GM18909 (cell line): ENCODE measurements around the gene ACY1.
A peak's percentile ranks its signal among the peaks of the same experiment; 100 is the strongest.

Experiments
- ATAC-seq: cut with Tn5 transposase; IDR thresholded peaks from one replicate; pipeline ENCODE4 v1.9.1; 2021; ENCODE audit warnings: mild to moderate bottlenecking; ENCODE audit not compliant: unreplicated experiment, poor library complexity

The ACY1 gene

DNA sequence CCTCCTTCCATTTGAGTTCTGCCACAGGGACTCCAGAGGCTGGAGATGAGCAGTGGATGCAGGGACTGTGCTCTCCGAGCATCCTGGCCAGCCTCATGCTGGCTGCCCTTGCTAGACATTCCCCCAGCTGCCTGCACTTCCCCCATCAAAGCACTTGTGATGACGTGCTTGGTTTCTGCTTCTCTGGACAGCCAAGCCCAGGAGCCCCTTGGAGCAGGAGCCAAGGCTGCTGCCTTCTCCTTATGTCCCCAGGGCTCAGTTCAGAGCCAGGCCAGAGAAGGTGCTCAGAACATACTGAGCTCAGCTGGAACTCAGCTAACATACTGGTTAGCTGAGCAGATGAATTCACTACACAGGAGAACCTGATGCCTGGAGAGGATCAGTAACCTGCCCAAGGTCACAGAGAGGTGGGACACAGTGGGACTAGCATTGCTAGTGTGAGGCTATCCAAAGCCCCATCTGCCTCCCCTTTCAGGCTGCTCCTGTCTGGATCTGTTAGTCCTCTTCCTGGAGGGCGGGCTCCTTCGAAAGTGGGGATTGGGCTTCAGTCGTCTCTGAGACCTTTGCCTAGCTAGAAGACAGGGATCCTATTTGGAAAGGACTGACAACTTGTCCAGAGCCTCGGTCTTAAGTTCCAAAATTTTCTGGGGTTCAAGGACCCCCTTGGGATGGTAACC, 20.3 kb upstream of the ACY1 start:
- ATAC-seq, result no peak

DNA sequence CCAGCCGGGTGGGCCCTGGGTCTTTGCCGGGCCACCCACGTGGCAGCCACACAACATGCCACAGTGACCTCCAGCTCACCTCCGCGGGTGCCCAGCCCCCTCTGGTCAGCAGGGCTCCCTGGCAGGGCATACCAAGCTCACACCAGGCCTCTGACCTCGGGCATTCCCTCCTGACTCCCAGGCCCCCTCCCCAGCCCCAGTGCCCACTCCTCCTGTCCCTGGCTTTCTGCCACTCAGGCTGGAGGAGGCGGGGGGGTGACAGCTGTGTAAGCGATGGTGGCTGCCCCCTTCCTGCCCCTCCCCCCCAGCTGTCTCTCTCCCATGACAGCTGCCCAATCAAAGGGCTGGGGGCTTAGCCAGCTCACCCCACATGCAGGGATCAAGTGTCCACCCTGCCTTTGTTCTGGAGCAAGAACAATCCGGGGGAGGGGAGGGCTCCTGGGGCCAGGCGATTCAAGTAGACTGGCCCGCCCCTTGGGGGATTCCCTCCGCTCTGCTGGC, 19.3 kb upstream of the ACY1 start:
- no peak for ATAC-seq

DNA sequence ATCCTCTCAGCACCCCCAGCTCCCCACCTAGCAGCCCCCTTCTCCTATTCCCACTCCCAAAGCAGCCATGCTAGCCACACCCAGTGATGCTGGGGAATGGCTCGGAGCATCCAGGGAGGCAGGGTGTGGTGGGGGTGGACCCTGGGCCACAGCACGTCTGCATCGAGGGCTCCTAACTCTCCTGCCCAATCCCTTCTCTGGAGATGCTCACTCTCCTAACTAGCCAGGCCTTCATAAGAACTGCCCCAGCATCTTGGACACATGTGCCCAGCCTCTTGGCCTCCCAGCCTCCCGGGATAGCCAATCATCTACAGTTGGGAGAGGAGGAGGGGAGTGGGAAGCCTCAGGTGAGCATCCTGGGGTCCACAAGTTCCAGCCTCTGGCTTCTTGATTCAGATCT, 18.8 kb upstream of the ACY1 start:
- ATAC-seq, result no peak

DNA sequence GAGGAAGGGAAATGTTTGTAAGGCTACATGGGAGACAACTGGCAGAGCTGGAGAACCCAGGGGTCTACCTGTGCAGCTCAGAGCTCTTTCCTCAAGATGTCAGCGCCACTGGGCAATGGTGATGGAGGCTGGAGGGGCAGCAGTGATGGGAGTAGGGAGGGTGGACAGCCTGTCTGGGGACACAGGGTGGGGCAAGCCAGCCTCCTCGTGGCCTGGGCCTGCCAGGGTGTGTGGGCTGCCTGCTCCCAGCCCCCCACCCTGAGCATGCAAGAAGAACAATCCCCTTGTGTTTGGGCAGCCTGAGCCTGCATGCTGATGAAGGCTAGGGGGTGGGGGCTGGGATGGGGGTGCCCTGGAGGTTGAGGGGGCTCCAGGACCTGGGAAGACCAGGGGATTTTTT, 17.3 kb upstream of the ACY1 start:
- ATAC-seq, result no peak

DNA sequence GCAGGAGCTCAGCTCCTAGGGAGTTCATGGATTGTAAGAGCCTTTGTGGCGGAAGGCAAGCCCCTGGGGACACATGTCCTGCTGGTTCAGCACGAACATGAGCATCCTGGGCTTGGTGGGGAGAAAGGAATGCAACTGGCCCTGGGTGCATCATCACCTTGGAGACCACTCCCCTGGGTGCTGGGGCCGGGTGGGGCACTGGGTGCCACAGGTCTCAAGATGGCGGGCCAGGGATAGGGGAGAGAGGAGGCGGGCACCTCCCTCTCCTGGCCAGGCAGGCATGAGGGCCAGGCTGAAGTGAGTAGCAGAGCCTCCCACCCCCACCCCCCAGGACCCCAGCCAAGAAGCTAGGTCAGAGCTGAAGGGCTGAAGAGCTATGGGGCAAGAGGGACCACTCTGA, 16.8 kb upstream of the ACY1 start:
- ATAC-seq, result no peak

DNA sequence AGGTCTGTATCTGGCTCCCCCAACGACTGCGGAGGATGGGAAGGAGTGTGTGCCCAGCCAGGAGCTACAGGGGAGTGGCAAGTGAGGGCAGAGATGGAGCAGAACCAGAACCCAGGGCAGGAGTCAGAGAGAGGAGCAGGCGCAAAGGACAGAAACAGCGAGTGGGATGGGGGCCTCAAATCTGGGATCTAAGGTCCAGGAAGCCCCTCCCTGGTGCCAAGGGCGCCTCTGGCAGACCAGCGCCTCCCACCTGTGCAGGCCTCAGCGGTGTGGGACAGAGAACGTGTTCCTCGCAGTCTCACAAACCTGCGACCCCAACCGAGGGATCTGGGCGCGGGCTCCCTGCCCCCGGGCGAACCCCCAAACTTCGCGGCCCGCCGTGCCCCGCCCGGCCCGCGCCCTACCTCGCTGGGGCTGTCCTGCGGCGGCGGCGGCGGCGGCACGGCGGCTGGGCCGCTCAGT, 16.4 kb upstream of the ACY1 start:
- peak; percentile 34 for ATAC-seq

DNA sequence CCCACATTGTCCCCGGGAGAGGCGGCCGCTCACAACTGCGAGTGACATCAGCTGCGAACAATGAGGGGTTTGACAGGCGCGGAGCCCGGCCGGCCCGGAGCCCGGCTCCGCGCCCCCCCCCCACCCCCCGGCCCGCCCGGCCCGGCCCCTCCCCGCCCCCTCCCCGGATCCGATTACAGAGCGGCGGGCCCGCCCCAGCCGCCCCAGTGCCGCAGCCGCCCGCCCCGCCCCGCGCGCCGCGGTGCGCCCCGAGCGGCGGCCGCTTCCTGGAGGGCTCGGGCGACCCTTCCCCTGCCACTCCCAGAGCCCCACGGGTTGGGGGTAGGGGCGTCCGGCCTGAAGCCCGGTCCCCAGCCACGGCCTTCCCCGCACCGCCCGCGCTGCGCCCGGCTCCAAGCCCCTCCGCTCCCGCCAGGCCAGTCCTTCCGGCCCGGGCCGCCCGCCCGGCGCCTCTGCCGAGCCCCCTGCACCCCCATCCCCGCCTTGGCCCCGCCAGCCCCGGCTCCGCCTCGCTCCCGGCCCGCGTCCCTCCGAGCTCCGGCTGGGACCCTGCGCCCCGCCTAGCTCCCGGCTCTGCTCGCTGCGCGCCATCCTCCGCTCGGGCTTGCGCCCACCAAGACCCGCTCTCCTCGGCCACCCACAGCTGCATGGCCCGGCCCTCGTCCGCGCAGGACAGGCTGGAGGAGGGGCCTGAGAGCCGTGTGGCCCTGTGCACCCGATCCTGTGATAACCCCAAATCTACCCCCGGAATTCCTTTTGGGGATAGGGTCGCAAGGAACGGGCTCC, 15.8 kb upstream of the ACY1 start, which contains the start of gene PCBP4:
PCBP4 (minus strand) TSS at position 71 of the 786 bp plus-strand sequence. CDS start 6,214 bp downstream, outside the sequence.
- peak; percentile 46 for ATAC-seq

DNA sequence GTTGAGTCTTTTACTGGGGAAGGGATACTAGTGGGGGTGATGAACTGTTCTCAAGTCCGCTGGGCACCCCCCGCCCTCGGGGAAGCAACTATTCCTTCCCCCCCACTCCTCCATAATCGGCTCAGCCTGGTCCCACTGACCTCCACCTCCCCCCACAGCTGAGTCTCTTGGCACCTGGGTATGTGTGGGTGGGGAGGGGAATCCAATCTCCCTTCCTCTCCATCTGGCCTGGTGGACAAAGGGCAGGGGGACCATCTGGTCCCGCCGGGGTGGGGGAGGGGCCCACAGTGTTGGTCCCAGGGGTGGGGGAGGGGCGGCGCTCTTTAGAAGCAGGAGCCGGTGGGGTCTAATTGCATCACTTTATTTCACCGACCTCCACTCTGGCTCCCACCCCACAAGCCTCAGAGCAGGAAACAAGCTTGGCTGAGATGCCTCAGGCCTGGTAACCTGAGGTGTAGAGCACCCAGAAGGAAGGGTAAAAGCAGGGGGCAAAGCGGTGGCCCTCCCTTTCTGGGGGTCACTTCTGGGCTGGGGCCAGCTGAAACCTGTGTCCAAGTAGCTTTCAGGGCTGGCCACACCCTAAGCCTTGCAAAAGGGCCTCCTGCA, 15.1 kb upstream of the ACY1 start:
- no peak for ATAC-seq

DNA sequence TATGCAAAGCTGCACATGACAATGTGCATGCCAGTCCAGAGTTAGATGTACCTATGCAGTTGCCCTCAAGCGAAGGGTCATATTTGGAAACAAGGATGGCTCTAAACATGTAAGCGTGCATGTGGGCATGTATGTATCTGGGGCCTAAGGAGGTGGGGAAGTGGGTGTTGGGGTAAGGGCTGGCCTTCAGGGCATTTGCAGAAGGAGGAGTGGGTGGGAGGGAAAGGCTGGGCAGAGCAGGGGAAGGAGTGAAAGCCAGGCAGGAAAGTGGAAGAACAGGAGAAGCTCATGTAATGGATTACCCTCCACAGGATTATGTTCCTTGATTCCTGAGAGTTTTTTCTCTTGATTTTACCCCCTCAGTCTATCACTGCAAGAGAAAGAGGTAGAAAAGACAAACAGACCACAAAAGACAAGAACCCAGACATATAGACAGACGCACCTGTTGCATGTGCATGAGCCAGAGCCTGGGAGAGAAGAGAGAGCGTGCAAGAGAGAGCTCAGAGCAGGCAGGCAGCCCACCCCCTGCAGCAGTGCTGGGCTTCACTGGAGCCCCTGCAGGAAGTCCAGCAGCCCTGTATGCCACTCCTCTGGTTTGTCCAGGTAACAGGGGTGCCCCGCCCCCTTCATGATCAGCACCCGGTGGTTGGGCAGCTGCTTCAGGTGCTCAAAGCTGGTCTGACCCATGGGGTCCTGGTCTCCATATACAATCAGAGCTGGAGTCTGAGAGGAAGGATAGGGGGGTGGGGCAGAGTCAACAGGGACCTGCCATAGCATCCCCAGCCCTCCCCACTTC, 14.3 kb upstream of the ACY1 start:
- no peak for ATAC-seq

DNA sequence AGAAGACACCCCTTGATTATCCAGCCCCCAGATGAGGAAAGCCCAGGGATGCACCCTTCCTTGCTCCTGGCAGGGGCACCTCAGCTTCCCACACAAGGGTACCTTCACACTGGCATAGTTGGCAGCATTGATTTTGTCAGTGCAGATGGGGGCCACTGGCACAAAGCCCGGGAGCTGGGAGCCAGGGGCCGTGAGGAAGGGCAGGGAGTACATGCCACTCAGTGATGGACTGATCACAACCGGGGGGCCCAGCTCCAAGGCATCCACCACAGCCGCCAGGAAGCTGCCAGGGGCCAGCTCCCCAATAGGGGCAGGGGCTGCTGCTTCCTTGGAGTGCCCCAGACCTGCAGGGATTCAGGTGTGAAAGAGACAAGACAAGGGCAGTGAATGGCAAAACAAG, 13.5 kb upstream of the ACY1 start:
- ATAC-seq, result no peak

DNA sequence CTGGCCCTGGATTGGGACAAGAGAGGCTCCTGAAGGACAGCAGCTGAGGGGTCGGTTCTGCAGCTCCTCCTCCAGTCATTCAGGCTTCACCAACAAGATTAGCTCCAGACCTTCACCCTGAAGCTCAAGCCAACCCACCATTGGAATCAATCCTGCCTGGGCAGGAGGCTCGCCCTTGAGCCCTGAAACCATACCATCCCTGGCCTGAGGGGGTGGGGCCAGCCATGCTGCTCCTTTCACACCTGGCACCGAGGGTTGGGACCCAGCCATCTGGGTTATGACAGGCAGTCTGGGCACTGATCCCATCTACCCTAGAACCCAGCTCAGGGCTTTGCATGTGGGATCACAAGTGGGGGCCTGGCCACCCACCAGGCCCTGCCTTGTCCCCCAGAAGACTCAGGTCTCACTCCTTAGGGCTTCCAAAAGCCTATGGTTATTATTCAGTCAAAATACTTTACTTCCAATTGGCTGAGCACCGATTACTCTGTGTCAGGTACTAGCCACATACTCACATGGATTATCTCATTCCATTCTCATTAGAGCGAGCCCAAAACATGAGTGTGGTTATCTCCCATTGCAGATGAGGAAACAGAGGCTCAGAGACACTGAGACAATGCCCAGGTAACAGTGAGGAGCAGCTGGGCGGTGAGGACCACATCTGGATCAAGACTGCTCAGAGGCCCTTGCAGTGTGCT, 12.6 kb upstream of the ACY1 start:
- ATAC-seq, result no peak

DNA sequence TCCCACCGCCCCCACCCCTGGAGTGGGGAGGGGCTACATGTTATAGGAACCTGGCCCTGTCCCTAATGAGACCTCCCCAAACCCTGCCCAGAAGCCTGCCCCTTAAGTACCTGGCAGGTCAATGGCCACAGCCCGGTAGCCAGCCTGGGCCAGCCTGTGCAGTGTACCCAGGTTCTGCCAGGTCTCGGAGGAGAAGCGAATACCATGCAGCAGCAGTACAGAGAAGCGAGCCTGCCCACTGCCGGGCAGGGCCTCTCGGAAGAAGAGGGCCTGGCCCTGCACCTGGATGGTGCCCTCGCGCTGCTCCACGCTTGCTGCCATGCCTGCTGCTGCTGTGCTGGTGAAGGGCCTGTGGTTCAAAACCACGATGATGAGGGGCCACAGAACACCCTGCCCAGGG, 12.0 kb upstream of the ACY1 start:
- ATAC-seq, result no peak

DNA sequence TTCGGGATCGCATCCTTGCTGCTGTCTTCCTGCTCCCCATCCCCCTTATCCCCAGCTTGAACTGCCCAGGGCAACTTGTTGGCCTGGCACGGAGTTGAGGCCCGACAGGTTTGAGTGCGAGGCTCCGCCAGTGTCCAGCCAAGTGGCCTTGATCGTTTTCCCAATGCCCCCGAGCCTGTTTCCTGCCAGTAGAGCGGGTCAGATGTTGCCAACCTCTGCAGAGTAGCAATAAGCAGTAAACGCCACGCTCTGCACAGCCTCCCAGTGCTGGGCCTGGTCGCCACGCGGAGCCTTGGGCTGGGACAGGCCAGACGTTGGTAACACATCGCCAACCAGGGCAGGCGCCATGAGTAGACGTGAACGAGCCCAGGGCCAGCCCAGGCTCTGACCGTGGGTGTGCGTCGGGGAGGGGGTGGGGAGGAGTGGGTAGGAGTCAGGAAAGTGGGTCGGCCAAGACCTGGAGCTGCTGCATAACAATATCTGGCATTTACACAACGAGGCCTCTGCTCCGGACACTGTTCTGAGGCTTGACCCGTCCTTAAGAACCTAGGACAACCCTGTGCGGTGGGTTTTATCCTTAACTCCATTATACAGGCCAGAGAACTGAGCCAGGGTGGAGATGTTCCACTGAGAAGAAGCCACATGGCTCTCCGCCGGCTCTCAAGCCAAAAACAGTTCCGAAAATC, 8.9 kb upstream of the ACY1 start:
- peak; percentile 5 for ATAC-seq

DNA sequence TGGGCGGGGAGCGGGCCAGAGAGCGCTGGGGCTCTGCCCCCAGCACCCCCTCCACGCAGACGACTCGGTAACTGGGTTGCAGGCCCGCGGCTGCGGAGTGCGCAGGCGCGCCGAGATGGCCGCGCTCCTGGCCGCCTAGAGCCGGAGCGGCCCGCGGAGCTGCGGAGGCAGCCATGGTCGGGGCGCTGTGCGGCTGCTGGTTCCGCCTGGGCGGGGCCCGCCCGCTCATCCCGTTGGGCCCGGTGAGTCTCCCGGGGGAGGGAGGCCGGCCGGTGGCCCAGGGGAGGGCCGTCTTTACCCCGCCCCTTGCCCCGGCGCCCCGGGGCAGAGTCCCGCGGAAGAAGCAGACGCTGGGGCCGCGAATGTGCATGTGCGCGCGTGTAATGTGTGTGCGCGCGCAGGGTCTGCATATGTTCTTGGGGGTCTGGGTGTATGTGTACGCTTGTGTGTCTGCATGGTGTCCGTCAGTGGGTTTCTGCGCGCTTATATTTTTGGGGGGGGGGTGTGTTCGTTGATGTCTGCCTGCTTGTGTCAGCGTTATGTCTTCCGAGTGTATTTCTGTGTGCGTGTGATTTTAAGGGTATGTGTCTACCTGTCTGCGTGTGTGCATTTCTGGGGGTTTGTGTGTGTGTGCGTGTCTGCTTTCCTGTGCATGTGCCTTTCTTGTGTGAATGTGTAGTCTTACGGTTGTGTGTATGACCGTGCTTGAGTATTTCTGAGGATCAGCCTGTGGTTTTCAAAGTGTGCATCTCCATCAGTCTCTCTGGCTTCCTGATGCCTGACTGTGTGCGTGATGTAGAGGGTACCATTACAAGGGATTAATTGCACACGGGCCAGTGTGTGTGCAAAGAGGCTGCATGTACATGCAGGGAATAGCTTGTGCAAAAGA, 8.1 kb upstream of the ACY1 start, which contains the start of gene ABHD14A:
ABHD14A (plus strand) TSS at position 102 of the 889 bp plus-strand sequence; CDS start at position 174, 72 bp downstream.
- ATAC-seq, result peak; percentile 58

DNA sequence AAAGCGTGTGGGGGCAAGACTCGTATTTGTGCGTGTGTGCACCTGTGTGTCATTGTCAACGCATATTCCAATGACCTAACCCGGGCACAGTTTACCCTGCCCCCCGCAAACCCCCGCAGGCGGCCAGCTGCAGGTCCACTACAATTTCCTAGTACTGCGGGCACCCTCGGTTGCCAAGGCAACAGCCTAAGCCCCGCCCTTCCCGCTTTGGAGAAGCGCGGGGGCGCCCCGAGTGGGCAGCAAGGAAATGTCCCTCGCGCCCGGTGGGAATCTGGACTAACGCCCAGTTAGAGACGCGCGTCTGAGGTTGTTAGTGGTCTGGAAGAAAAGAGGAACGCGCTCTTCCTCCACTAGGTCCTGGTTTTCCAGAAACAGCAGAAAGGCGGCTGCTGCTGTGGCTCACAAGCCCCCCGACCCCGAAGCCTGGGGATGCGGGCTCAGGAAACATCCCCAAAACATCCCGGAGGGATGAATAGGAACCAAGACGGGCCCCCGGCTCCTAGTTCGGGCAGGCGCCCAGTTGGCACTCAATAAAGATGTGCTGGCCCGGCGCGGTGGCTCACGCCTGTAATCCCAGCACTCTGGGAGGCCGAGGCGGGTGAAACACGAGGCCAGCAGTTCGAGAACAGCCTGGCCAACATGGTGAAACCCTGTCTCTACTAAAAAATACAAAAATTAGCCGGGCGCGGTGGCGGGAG, 7.3 kb upstream of the ACY1 start:
- no peak for ATAC-seq

DNA sequence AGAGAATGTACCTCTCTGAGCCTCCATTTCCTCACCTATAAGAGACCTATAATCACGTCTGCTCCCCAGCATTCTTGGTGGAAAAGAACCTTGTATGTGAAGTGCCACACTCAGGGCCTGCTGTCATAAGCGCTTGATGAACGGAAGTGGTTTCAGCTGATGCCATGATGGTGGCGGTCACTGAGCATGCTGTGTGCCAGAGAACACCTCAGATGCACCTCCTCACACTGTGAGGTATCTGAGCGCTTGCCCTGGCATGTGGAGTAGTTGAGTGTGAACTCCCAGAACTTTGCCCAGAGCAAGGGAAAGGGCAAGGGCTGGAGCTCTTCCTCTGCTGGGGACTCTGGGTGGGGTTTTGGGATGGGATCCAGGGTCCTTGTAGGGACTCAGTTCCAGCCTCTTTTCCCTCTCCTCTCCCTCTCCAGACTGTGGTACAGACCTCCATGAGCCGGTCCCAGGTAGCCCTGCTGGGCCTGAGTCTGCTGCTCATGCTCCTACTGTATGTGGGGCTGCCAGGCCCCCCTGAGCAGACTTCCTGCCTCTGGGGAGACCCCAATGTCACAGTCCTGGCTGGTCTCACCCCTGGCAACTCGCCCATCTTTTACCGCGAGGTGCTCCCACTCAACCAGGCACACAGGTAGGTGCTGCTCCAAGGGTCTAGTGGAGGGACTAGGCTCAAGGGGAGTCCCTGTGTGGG, 5.7 kb upstream of the ACY1 start:
- no peak for ATAC-seq

DNA sequence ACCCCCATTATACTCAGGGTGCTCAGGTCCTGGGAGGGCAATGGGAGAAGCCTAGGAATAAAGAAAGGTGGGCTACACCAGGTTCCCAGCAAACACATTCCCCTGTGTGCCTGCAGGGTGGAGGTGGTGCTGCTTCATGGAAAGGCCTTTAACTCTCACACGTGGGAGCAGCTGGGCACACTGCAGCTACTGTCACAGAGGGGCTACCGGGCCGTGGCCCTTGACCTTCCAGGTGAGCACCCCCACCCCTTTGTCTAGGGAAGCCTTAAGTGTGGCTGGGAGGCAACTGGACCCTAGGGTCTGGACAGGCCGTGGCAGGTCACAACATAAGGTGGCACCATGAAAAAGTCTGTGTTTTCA, 5.2 kb upstream of the ACY1 start:
- ATAC-seq, result no peak
